GM23338 (cell line): Measurements from ENCODE around the gene ABHD12. TPM values are rescaled to one million over a fixed set of nuclear protein-coding genes. Genes with fewer than 3 reads are reported as not detected.
"Not testable (repeated sequence)": the region's sequence is repeated elsewhere in the genome, so short reads cannot be mapped to it uniquely, and the experiment has no call there.

Experiments used
- ATAC-seq: fragments of 200-7000 bp; cut with Tn5 transposase; 3 replicates; pipeline ENCODE4 v1.9.1; 2020
- DNase-seq: peaks from one replicate; pipeline ENCODE4 v3.0.0-alpha.2; 2015; ENCODE audit warnings: low spot score
- H2AFZ ChIP-seq: fragments of 200-600 bp; sonication (generic); 2 replicates; pipeline ENCODE4 v1.8.0; 2016; ENCODE audit warnings: antibody characterized with exemption, mild to moderate bottlenecking, moderate library complexity
- H3F3A ChIP-seq: fragments of 200-600 bp; sonication (generic); replicated peaks from 2 replicates; pipeline ENCODE4 v1.8.0; 2017; ENCODE audit warnings: antibody characterized with exemption, mixed run types, low read depth
- H3K27ac ChIP-seq: fragments of 200-600 bp; sonication (generic); 2 replicates; pipeline ENCODE4 v1.6.1; 2016; ENCODE audit warnings: low read depth
- H3K27me3 ChIP-seq: fragments of 200-600 bp; sonication (generic); 2 replicates; pipeline ENCODE4 v1.8.0; 2016; ENCODE audit warnings: mild to moderate bottlenecking, mixed run types, moderate library complexity; ENCODE audit not compliant: insufficient read depth
- H3K36me3 ChIP-seq: fragments of 200-600 bp; sonication (generic); 2 replicates; pipeline ENCODE4 v1.8.0; 2016; ENCODE audit warnings: mild to moderate bottlenecking; ENCODE audit not compliant: insufficient read depth
- H3K4me1 ChIP-seq: fragments of 200-600 bp; sonication (generic); 2 replicates; pipeline ENCODE4 v1.8.0; 2016; ENCODE audit warnings: mild to moderate bottlenecking, moderate library complexity; ENCODE audit not compliant: insufficient read depth
- H3K4me2 ChIP-seq: fragments of 200-600 bp; sonication (generic); 2 replicates; pipeline ENCODE4 v1.7.1; 2017; ENCODE audit warnings: mixed run types
- H3K4me3 ChIP-seq: fragments of 200-600 bp; sonication (generic); 2 replicates; pipeline ENCODE4 v1.6.1; 2016; ENCODE audit warnings: mixed run types
- H3K79me2 ChIP-seq: fragments of 200-600 bp; sonication (generic); replicated peaks from 2 replicates; pipeline ENCODE4 v1.8.0; 2017; ENCODE audit warnings: mild to moderate bottlenecking; ENCODE audit not compliant: insufficient read depth
- H3K9me2 ChIP-seq: fragments of 200-600 bp; sonication (generic); 2 replicates; pipeline ENCODE4 v1.8.0; 2017; ENCODE audit not compliant: insufficient read depth
- H4K20me1 ChIP-seq: fragments of 200-600 bp; sonication (generic); replicated peaks from 2 replicates; pipeline ENCODE4 v1.8.0; 2017; ENCODE audit warnings: mild to moderate bottlenecking; ENCODE audit not compliant: insufficient read depth
- H3K27ac Mint-ChIP-seq: 2 replicates; pipeline ENCODE4 v1.8.0; 2020; ENCODE audit warnings: inconsistent platforms, mild to moderate bottlenecking, moderate library complexity, mixed read lengths
- H3K27me3 Mint-ChIP-seq: 3 replicates; pipeline ENCODE4 v1.8.0; 2022; ENCODE audit warnings: low read depth, mild to moderate bottlenecking, moderate library complexity, mixed read lengths, inconsistent platforms; ENCODE audit not compliant: insufficient read depth, poor library complexity
- H3K36me3 Mint-ChIP-seq: 3 replicates; pipeline ENCODE4 v1.8.0; 2021; ENCODE audit warnings: low read depth, mild to moderate bottlenecking, inconsistent platforms, moderate library complexity, mixed read lengths
- H3K4me1 Mint-ChIP-seq: 3 replicates; pipeline ENCODE4 v1.8.0; 2020; ENCODE audit warnings: mild to moderate bottlenecking, inconsistent platforms, mixed read lengths
- H3K4me3 Mint-ChIP-seq: 3 replicates; pipeline ENCODE4 v1.8.0; 2021; ENCODE audit warnings: moderate library complexity, mild to moderate bottlenecking, inconsistent platforms, mixed read lengths
- H3K9me3 Mint-ChIP-seq: 3 replicates; pipeline ENCODE4 v1.8.0; 2020; ENCODE audit warnings: moderate library complexity, mild to moderate bottlenecking, inconsistent platforms, mixed read lengths
- CREB1 ChIP-seq: fragments of 250-450 bp; sonication (Bioruptor Pico); IDR thresholded peaks from 2 replicates; pipeline ENCODE4 v1.5.0; 2020; ENCODE audit warnings: low read depth, mild to moderate bottlenecking, moderate library complexity
- EZH2 ChIP-seq: fragments of 200-600 bp; sonication (generic); IDR thresholded peaks from one replicate; pipeline ENCODE4 v1.8.0; 2017; ENCODE audit warnings: antibody characterized with exemption, mild to moderate bottlenecking, low read depth; ENCODE audit not compliant: unreplicated experiment
- EZH2phosphoT487 ChIP-seq: fragments of 200-600 bp; sonication (generic); IDR thresholded peaks from one replicate; pipeline ENCODE4 v1.8.1; 2018; ENCODE audit warnings: antibody characterized with exemption; ENCODE audit not compliant: unreplicated experiment
- JUNB ChIP-seq: IDR thresholded peaks from one replicate; pipeline ENCODE4 v1.6.1; 2016; ENCODE audit warnings: antibody characterized with exemption; ENCODE audit not compliant: unreplicated experiment
- NANOG ChIP-seq: IDR thresholded peaks from 2 replicates; pipeline ENCODE4 v1.6.1; 2016; ENCODE audit warnings: antibody characterized with exemption, borderline replicate concordance
- POLR2AphosphoS5 ChIP-seq: IDR thresholded peaks from 2 replicates; pipeline ENCODE4 v1.6.1; 2016; ENCODE audit warnings: antibody characterized with exemption, low read depth
- STAT1 ChIP-seq: IDR thresholded peaks from one replicate; pipeline ENCODE4 v1.6.1; 2016; ENCODE audit warnings: antibody characterized with exemption; ENCODE audit not compliant: unreplicated experiment
- ZNF114 ChIP-seq: fragments of 250-450 bp; sonication (Bioruptor Pico); IDR thresholded peaks from 2 replicates; pipeline ENCODE4 v1.5.0; 2020; ENCODE audit warnings: mild to moderate bottlenecking, moderate library complexity
- ZNF331 ChIP-seq: fragments of 250-450 bp; sonication (Bioruptor Pico); IDR thresholded peaks from 2 replicates; pipeline ENCODE4 v1.5.0; 2020; ENCODE audit warnings: low read depth, mild to moderate bottlenecking, moderate library complexity
- polyA plus RNA-seq: library from polyadenylated mRNA; unstranded; fragments of >200 nt; fragmentation: Nextera tagmentation; extraction: Ambion mirVana; gene quantifications from 2 replicates; pipeline ENCODE4 v1.2.1, GENCODE V29; 2016
- total RNA-seq: library from RNA; depleted of rRNA; stranded (reverse); fragments of >200 nt; shearing (Covaris generic); gene quantifications from 2 replicates; pipeline ENCODE4 v1.2.3, GENCODE V29; 2014
- TF ChIP-seq, protein P1 (sequence below): fragments of 250-450 bp; sonication (Bioruptor Pico); IDR thresholded peaks from 2 replicates; pipeline ENCODE4 v1.5.0; 2020; ENCODE audit warnings: mild to moderate bottlenecking, moderate library complexity
- TF ChIP-seq, protein P2 (sequence below): IDR thresholded peaks from one replicate; pipeline ENCODE4 v1.6.1; 2018; ENCODE audit warnings: antibody characterized with exemption; ENCODE audit not compliant: unreplicated experiment
- TF ChIP-seq, protein P3 (sequence below): IDR thresholded peaks from 2 replicates; pipeline ENCODE4 v1.6.1; 2016; ENCODE audit warnings: antibody characterized with exemption

The ABHD12 gene
- total and polyA plus RNA-seq, 2 experiments from 2014 or later = 40.2 to 57.8 TPM

DNA sequence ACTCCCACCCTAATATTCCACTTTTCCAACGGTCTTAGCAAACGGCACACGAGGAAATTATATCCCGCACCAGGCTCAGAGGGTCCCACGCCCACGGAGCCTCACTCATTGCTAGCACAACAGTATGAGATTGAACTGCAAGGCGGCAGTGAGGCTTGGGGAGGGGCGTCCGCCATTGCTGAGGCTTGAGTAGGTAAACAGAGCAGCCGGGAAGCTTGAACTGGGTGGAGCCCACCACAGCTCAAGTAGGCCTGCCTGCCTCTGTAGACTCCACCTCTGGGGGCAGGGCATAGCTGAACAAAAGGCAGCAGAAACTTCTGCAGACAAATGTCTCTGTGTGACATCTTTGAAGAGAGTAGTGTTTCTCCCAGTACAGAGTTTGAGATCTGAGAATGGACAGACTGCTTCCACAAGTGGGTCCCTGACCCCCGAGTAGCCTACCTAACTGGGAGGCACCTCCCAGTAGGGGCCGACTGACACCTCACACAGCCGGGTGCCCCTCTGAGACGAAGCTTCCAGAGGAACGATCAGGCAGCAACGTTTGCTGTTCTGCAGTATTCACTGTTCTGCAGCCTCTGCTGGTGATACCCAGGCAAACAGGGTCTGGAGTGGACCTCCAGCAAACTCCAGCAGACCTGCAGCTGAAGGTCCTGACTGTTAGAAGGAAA, 129.7 kb downstream of the ABHD12 start:
- DNase-seq, H3K4me3 ChIP-seq, H3K36me3 ChIP-seq, H2AFZ ChIP-seq, H3K27me3 ChIP-seq, H3K4me1 ChIP-seq, H3K4me3 Mint-ChIP-seq, H3K4me2 ChIP-seq, H3K27ac Mint-ChIP-seq, H3K27me3 Mint-ChIP-seq, H3K27ac ChIP-seq, H3K9me2 ChIP-seq, H3K4me1 Mint-ChIP-seq, H3F3A ChIP-seq, ATAC-seq: not testable (repeated sequence)
- Mint-ChIP-seq H3K36me3 (peaks cover 47% of the 10 kb centered on the region), H3K9me3 (peaks cover 12% of the 10 kb centered on the region)
- Histone ChIP-seq H3K79me2 (peaks cover 27% of the 10 kb centered on the region), H4K20me1 (peaks cover 10% of the 10 kb centered on the region)

DNA sequence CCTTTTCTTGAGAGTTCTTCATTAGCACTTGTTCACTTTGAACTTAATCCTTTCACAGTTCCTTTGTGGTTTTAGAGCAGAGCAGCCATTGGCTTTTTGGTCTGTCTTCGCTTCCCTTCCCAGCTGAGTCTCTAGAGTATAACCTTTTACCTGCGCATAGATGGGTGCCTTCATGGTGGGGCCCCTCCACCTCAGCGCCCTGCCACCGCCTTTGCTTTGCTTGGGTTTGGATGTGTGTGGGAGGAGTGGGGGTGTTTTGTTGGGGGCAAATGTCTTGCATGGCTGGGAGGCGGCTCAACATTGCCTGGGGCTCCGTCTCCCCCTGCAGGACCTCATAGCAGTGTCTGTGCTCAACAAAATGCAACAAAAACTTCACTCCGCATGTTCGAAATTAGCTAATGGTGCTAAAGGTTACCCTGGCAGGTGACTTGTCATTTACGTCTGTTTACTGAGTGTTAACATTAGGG, 130.8 kb downstream of the ABHD12 start:
- Histone ChIP-seq H3K79me2 (peaks cover 29% of the 10 kb centered on the region), H3K27me3 (no peaks in the 10 kb centered on the region), H4K20me1 (peaks cover 15% of the 10 kb centered on the region), H3K27ac (no peak overlapping the region), H3F3A (no peaks in the 10 kb centered on the region), H3K4me3 (no peak overlapping the region), H3K9me2 (no peaks in the 10 kb centered on the region), H2AFZ (no peak overlapping the region), H3K4me1 (no peaks in the 10 kb centered on the region), H3K4me2 (no peak overlapping the region), H3K36me3 (peaks cover 5% of the 10 kb centered on the region; the same call in 1 of the 2 replicates)
- peaks cover 2% of the 10 kb centered on the region for H3K27me3 Mint-ChIP-seq
- H3K4me3 Mint-ChIP-seq = no peak overlapping the region
- H3K27ac Mint-ChIP-seq = no peak overlapping the region
- peaks cover 12% of the 10 kb centered on the region for H3K9me3 Mint-ChIP-seq
- no peaks in the 10 kb centered on the region for H3K4me1 Mint-ChIP-seq
- H3K36me3 Mint-ChIP-seq = peaks cover 47% of the 10 kb centered on the region
- DNase-seq = no peak
- no peak for ATAC-seq
- TF ChIP-seq STAT1 = no peak
- no peak for TF ChIP-seq POLR2AphosphoS5
- TF ChIP-seq, protein P1, sequence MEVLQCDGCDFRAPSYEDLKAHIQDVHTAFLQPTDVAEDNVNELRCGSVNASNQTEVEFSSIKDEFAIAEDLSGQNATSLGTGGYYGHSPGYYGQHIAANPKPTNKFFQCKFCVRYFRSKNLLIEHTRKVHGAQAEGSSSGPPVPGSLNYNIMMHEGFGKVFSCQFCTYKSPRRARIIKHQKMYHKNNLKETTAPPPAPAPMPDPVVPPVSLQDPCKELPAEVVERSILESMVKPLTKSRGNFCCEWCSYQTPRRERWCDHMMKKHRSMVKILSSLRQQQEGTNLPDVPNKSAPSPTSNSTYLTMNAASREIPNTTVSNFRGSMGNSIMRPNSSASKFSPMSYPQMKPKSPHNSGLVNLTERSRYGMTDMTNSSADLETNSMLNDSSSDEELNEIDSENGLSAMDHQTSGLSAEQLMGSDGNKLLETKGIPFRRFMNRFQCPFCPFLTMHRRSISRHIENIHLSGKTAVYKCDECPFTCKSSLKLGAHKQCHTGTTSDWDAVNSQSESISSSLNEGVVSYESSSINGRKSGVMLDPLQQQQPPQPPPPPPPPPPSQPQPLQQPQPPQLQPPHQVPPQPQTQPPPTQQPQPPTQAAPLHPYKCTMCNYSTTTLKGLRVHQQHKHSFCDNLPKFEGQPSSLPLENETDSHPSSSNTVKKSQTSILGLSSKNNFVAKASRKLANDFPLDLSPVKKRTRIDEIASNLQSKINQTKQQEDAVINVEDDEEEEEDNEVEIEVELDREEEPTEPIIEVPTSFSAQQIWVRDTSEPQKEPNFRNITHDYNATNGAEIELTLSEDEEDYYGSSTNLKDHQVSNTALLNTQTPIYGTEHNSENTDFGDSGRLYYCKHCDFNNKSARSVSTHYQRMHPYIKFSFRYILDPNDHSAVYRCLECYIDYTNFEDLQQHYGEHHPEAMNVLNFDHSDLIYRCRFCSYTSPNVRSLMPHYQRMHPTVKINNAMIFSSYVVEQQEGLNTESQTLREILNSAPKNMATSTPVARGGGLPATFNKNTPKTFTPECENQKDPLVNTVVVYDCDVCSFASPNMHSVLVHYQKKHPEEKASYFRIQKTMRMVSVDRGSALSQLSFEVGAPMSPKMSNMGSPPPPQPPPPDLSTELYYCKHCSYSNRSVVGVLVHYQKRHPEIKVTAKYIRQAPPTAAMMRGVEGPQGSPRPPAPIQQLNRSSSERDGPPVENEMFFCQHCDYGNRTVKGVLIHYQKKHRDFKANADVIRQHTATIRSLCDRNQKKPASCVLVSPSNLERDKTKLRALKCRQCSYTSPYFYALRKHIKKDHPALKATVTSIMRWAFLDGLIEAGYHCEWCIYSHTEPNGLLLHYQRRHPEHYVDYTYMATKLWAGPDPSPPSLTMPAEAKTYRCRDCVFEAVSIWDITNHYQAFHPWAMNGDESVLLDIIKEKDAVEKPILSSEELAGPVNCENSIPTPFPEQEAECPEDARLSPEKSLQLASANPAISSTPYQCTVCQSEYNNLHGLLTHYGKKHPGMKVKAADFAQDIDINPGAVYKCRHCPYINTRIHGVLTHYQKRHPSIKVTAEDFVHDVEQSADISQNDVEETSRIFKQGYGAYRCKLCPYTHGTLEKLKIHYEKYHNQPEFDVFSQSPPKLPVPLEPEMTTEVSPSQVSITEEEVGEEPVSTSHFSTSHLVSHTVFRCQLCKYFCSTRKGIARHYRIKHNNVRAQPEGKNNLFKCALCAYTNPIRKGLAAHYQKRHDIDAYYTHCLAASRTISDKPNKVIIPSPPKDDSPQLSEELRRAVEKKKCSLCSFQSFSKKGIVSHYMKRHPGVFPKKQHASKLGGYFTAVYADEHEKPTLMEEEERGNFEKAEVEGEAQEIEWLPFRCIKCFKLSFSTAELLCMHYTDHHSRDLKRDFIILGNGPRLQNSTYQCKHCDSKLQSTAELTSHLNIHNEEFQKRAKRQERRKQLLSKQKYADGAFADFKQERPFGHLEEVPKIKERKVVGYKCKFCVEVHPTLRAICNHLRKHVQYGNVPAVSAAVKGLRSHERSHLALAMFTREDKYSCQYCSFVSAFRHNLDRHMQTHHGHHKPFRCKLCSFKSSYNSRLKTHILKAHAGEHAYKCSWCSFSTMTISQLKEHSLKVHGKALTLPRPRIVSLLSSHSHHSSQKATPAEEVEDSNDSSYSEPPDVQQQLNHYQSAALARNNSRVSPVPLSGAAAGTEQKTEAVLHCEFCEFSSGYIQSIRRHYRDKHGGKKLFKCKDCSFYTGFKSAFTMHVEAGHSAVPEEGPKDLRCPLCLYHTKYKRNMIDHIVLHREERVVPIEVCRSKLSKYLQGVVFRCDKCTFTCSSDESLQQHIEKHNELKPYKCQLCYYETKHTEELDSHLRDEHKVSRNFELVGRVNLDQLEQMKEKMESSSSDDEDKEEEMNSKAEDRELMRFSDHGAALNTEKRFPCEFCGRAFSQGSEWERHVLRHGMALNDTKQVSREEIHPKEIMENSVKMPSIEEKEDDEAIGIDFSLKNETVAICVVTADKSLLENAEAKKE (CRISPR knock-in tag) = no peak
- no peak for TF ChIP-seq ZNF114 (CRISPR knock-in tag)
- TF ChIP-seq EZH2phosphoT487 = no peak
- TF ChIP-seq, protein P2, sequence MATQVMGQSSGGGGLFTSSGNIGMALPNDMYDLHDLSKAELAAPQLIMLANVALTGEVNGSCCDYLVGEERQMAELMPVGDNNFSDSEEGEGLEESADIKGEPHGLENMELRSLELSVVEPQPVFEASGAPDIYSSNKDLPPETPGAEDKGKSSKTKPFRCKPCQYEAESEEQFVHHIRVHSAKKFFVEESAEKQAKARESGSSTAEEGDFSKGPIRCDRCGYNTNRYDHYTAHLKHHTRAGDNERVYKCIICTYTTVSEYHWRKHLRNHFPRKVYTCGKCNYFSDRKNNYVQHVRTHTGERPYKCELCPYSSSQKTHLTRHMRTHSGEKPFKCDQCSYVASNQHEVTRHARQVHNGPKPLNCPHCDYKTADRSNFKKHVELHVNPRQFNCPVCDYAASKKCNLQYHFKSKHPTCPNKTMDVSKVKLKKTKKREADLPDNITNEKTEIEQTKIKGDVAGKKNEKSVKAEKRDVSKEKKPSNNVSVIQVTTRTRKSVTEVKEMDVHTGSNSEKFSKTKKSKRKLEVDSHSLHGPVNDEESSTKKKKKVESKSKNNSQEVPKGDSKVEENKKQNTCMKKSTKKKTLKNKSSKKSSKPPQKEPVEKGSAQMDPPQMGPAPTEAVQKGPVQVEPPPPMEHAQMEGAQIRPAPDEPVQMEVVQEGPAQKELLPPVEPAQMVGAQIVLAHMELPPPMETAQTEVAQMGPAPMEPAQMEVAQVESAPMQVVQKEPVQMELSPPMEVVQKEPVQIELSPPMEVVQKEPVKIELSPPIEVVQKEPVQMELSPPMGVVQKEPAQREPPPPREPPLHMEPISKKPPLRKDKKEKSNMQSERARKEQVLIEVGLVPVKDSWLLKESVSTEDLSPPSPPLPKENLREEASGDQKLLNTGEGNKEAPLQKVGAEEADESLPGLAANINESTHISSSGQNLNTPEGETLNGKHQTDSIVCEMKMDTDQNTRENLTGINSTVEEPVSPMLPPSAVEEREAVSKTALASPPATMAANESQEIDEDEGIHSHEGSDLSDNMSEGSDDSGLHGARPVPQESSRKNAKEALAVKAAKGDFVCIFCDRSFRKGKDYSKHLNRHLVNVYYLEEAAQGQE = no peak
- no peak for TF ChIP-seq JUNB
- no peak for TF ChIP-seq ZNF331 (CRISPR knock-in tag)
- TF ChIP-seq NANOG = no peak
- no peak for TF ChIP-seq EZH2
- no peak for TF ChIP-seq CREB1 (CRISPR knock-in tag)
- TF ChIP-seq, protein P3, sequence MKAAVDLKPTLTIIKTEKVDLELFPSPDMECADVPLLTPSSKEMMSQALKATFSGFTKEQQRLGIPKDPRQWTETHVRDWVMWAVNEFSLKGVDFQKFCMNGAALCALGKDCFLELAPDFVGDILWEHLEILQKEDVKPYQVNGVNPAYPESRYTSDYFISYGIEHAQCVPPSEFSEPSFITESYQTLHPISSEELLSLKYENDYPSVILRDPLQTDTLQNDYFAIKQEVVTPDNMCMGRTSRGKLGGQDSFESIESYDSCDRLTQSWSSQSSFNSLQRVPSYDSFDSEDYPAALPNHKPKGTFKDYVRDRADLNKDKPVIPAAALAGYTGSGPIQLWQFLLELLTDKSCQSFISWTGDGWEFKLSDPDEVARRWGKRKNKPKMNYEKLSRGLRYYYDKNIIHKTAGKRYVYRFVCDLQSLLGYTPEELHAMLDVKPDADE = no peak
